HG03175 (cell line): ENCODE results near the gene SSTR5.

Experiments used
- ATAC-seq: cut with Tn5 transposase; IDR thresholded peaks from one replicate; pipeline ENCODE4 v1.9.1; 2021; ENCODE audit warnings: mild to moderate bottlenecking, moderate library complexity; ENCODE audit not compliant: unreplicated experiment

Gene SSTR5

GRCh38 chr16:1101133-1101532, 28.6 kb downstream of the SSTR5 start:
- no peak for ATAC-seq

- no peak for ATAC-seq
Measured at GRCh38 chr16:1101573-1102332, 29.2 kb downstream of the SSTR5 start.

GRCh38 chr16:1102333-1102700, 29.8 kb downstream of the SSTR5 start:
- ATAC-seq, result no peak

GRCh38 chr16:1102921-1103635, 30.5 kb downstream of the SSTR5 start:
- ATAC-seq, result no peak

GRCh38 chr16:1103636-1103980, 31.1 kb downstream of the SSTR5 start:
- ATAC-seq, result no peak

- ATAC-seq, result no peak
Measured at GRCh38 chr16:1105888-1106620, 33.5 kb downstream of the SSTR5 start.

- no peak for ATAC-seq
Measured at GRCh38 chr16:1106659-1107058, 34.1 kb downstream of the SSTR5 start.

- no peak for ATAC-seq
Measured at GRCh38 chr16:1107141-1107540, 34.6 kb downstream of the SSTR5 start.

GRCh38 chr16:1107731-1108130, 35.2 kb downstream of the SSTR5 start:
- ATAC-seq, result no peak

- no peak for ATAC-seq
Measured at GRCh38 chr16:1108299-1109252, 36.0 kb downstream of the SSTR5 start.

- ATAC-seq, result no peak
Measured at GRCh38 chr16:1109648-1110047, 37.1 kb downstream of the SSTR5 start.

- no peak for ATAC-seq
Measured at GRCh38 chr16:1112506-1113184, 40.1 kb downstream of the SSTR5 start.

- no peak for ATAC-seq
Measured at GRCh38 chr16:1113489-1113888, 40.9 kb downstream of the SSTR5 start.

GRCh38 chr16:1113889-1114526, 41.5 kb downstream of the SSTR5 start:
- no peak for ATAC-seq

GRCh38 chr16:1116693-1117077, 44.1 kb downstream of the SSTR5 start:
- no peak for ATAC-seq

- ATAC-seq, result no peak
Measured at GRCh38 chr16:1117176-1117900, 44.8 kb downstream of the SSTR5 start.

- no peak for ATAC-seq
Measured at GRCh38 chr16:1117926-1118325, 45.4 kb downstream of the SSTR5 start.

- ATAC-seq, result no peak
Measured at GRCh38 chr16:1119129-1119528, 46.6 kb downstream of the SSTR5 start.
